Measurements from ENCODE around the gene RPL22L1. TPM values are rescaled to one million over a fixed set of nuclear protein-coding genes. Genes with fewer than 3 reads are reported as not detected.

The RPL22L1 gene
- total and polyA plus RNA-seq, 4 donors = 21.3 to 252 (median 114) TPM

DNA sequence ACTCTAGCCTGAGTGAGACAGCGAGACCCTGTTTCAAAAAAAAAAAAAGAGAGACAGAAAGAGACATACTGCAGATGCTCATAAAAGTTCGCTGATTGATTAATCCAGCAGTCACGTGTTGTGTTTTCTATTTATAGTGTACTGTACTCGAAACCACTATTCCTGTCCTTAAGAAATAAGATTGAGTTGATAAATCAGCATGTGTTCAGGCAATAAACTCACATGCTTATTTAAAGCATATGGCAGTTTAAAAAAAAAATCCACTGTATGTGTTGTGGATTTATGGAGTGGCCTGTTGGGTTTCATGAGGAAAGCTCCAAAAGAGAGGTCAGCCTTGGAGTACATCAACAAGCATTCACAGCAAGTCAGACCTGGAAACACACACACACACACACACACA lies 17.7 kb downstream of the RPL22L1 start:
- DNase-seq = peak in 2 of 3 donors; percentile 20 to 60
- ATAC-seq (ENCODE audit: insufficient read depth, low FRiP score) = no peak
- Histone ChIP-seq H3K36me3 (ENCODE audit: control insufficient read depth in 4 of 4, insufficient read depth in 4 of 4, low read length in 4 of 4) (no peaks in the 10 kb centered on the region), H3K27me3 (ENCODE audit: control insufficient read depth in 3 of 3, insufficient read depth in 3 of 3, low read length in 2 of 3) (no peaks in the 10 kb centered on the region), H3K9me3 (ENCODE audit: control insufficient read depth in 4 of 4, insufficient read depth in 3 of 4, low read length in 3 of 4) (no peaks in the 10 kb centered on the region), H3K4me3 (no peak overlapping the region), H3K27ac (ENCODE audit: low read depth in 1 of 2, low read length in 1 of 2) (no peak overlapping the region), H3K4me1 (ENCODE audit: control insufficient read depth in 5 of 5, insufficient read depth in 5 of 5, low read length in 5 of 5) (no peaks in the 10 kb centered on the region), H3K9ac (ENCODE audit: insufficient read depth in 1 of 2, low read length in 2 of 2) (no peak overlapping the region)
- TF ChIP-seq, protein P1, sequence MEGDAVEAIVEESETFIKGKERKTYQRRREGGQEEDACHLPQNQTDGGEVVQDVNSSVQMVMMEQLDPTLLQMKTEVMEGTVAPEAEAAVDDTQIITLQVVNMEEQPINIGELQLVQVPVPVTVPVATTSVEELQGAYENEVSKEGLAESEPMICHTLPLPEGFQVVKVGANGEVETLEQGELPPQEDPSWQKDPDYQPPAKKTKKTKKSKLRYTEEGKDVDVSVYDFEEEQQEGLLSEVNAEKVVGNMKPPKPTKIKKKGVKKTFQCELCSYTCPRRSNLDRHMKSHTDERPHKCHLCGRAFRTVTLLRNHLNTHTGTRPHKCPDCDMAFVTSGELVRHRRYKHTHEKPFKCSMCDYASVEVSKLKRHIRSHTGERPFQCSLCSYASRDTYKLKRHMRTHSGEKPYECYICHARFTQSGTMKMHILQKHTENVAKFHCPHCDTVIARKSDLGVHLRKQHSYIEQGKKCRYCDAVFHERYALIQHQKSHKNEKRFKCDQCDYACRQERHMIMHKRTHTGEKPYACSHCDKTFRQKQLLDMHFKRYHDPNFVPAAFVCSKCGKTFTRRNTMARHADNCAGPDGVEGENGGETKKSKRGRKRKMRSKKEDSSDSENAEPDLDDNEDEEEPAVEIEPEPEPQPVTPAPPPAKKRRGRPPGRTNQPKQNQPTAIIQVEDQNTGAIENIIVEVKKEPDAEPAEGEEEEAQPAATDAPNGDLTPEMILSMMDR (IDR thresholded peaks at IDR 0.05; ENCODE audit: control extremely low read depth, extremely low read depth) = no peak
- WGBS, 2 donors = 77 to 81% methylated on average over 4 of the region's 4 CpGs

DNA sequence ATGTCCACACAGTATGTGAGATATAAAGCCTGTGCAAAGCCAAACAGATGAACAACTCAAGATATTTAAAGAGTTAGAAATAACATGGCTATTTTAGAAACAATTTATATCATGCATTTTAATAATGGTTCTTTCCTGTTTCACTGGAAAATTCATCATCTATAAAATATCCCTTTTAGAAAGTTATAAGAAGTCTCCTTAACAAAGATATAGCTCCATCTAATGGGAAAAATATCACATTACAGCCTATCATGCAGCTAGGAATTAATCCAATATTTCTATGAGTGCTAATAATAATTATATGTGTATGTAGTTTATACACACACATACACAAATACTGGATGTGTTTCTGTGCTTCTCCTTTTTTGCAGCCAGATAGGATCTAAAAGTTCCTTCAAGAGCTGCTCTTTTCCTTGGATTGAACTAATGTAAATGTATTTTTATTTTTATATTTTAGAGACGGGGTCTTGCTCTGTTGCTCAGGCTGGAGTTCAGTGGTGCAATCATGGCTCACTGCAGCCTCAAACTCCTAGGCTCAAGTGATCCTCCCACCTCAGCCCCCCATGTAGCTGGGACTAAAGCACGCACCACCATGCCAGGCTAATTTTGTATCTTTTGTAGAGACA lies 21.6 kb downstream of the RPL22L1 start:
- no peaks in the 10 kb centered on the region for H3K36me3 ChIP-seq (ENCODE audit: control insufficient read depth in 4 of 4, insufficient read depth in 4 of 4, low read length in 4 of 4)
- peaks cover 0 to 2% (median 0%) of the 10 kb centered on the region in 4 donors for H3K9me3 ChIP-seq (ENCODE audit: control insufficient read depth in 4 of 4, insufficient read depth in 3 of 4, low read length in 3 of 4)
- no peak overlapping the region for H3K27ac ChIP-seq (ENCODE audit: low read depth in 1 of 2, low read length in 1 of 2)
- TF ChIP-seq, protein P1 (IDR thresholded peaks at IDR 0.05; ENCODE audit: control extremely low read depth, extremely low read depth) = no peak
- H3K9ac ChIP-seq (ENCODE audit: insufficient read depth in 1 of 2, low read length in 2 of 2) = no peak overlapping the region
- ATAC-seq (ENCODE audit: insufficient read depth, low FRiP score) (no peak), DNase-seq (peak in 2 of 3 donors; percentile 36 to 47)
- 94 to 96% methylated on average over 2 of the region's 2 CpGs for WGBS, 2 donors
- no peaks in the 10 kb centered on the region for H3K27me3 ChIP-seq (ENCODE audit: control insufficient read depth in 3 of 3, insufficient read depth in 3 of 3, low read length in 2 of 3)
- H3K4me3 ChIP-seq = no peak overlapping the region
- H3K4me1 ChIP-seq (ENCODE audit: control insufficient read depth in 5 of 5, insufficient read depth in 5 of 5, low read length in 5 of 5) = no peaks in the 10 kb centered on the region

DNA sequence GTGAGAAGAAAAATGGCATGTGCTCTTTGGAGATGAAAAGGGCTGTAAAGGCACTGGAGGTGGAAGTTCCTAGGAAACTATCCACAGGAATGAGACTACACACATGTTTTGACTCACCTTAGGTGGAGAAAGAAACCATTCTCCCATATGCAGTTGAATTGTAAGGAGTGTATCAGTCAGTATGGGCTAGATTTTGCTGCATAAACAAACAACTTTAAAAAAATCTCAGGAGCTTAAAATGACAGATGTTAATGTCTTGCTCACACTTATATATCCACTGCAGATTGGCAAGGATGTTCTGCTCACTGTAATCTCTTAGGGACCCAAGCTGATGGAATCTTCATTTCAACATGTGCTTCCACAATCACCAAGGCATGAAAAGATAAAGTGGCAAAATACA lies 25.6 kb downstream of the RPL22L1 start:
- Histone ChIP-seq H3K9ac (ENCODE audit: insufficient read depth in 1 of 2, low read length in 2 of 2) (no peak overlapping the region), H3K27ac (ENCODE audit: low read depth in 1 of 2, low read length in 1 of 2) (no peak overlapping the region), H3K4me1 (ENCODE audit: control insufficient read depth in 5 of 5, insufficient read depth in 5 of 5, low read length in 5 of 5) (no peaks in the 10 kb centered on the region), H3K9me3 (ENCODE audit: control insufficient read depth in 4 of 4, insufficient read depth in 3 of 4, low read length in 3 of 4) (peaks cover 0 to 2% (median 0%) of the 10 kb centered on the region in 4 donors), H3K36me3 (ENCODE audit: control insufficient read depth in 4 of 4, insufficient read depth in 4 of 4, low read length in 4 of 4) (no peaks in the 10 kb centered on the region), H3K4me3 (no peak overlapping the region), H3K27me3 (ENCODE audit: control insufficient read depth in 3 of 3, insufficient read depth in 3 of 3, low read length in 2 of 3) (no peaks in the 10 kb centered on the region)
- no peak for ATAC-seq (ENCODE audit: insufficient read depth, low FRiP score)
- TF ChIP-seq, protein P1 (IDR thresholded peaks at IDR 0.05; ENCODE audit: control extremely low read depth, extremely low read depth) = no peak
- DNase-seq = no peak

Data from lung (tissue), 12 donors.